Measurements from ENCODE around the gene IFNE.
"Not testable (repeated sequence)": the region's sequence is repeated elsewhere in the genome, so short reads cannot be mapped to it uniquely, and the experiment has no call there.

The IFNE gene

GRCh38 chr9:21481470-21482056, 550 bp downstream of the IFNE start:
- no peak for DNase-seq

DNA sequence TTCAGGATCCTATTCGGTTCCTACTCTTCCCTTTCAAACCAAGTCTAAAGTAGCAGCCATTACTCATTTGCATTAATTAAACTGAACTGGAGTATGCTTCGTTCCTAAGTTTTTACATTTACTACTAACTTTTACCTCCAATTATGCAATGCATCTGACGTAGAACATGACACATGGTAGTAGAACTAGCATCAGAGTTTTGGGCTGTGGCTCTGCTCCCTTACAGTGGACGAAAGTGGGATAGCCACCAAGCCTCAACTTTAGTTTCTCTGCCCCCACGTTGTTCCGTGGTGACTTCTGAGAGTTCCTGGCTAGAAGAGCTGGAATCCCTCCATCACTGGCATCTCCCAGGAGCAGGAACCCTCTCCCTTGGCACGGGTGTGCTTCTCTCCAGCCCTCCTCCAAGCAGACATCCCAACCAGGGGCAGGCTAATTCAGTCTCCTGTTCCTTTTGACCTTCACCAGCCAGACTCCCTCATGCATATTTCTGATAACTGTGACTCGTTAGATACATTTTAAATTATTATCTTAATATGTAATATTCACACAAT, 2.9 kb downstream of the IFNE start:
- no peak for DNase-seq

- DNase-seq: no peak
Measured at GRCh38 chr9:21477466-21477865, 4.6 kb downstream of the IFNE start.

GRCh38 chr9:21473236-21473635, 8.9 kb downstream of the IFNE start:
- DNase-seq: no peak

GRCh38 chr9:21470126-21470525, 12.0 kb downstream of the IFNE start:
- no peak for DNase-seq

- DNase-seq: no peak
Measured at GRCh38 chr9:21465859-21466518, 16.1 kb downstream of the IFNE start.

DNA sequence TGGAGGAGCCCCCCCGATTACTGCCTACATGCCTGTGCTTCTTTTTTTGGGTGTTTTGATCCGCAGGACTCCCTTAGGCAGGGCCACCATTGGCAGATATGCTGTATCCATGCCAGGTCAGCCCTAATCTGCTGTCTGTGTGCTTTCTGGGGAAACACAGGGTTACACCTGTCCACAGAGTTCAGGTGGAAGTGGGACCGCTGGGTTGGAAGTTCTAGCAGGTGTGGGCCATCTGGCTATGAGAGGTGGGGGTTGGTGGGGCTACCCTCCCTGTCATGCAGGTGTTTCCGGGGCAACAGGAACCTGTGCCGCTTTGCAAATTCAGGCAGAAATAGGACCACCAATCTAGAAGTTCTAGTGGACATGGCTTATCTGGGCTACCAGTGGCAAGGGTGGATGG, 17.0 kb downstream of the IFNE start:
- DNase-seq: no peak

DNA sequence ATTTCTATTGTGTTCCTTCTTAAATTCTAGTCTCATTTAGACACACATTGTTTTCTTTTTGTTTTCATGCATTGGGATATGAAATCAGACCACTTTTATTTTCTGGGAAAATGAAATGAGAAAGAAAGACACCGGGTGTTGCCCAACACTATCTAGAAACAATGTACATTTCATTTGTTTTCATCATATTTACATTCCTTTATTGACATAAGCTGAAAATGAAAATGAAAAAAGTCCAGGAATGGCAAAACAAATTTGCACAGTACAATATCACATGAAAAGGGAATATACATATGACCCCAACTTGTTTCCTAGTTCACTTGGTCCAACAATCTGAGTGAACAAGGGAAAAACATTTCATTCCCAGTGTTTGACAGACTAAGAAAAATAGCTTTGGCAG, 20.7 kb downstream of the IFNE start:
- no peak for DNase-seq

- no peak for DNase-seq
Measured at GRCh38 chr9:21455320-21455719, 26.8 kb downstream of the IFNE start.

- DNase-seq: no peak
Measured at GRCh38 chr9:21454149-21454548, 28.0 kb downstream of the IFNE start.

DNA sequence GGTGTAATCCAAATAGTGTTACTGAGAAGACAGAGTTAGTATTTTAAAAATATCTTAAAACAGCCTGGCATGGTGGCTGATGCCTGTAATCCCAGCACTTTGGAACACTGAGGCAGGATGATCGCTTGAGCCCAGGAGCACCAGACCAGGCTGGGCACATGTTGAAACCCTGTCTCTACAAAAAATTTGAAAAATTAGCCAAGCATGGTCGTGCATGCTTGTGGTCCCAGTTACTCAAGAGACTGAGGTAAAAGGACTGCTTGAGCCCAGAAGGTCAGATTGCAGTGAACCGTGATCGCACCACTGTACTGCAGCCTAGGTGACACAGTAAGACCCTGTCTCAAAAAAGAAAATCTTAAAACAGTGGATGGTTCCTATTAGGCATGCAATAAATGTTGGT, 29.4 kb downstream of the IFNE start:
- no peak for DNase-seq

DNA sequence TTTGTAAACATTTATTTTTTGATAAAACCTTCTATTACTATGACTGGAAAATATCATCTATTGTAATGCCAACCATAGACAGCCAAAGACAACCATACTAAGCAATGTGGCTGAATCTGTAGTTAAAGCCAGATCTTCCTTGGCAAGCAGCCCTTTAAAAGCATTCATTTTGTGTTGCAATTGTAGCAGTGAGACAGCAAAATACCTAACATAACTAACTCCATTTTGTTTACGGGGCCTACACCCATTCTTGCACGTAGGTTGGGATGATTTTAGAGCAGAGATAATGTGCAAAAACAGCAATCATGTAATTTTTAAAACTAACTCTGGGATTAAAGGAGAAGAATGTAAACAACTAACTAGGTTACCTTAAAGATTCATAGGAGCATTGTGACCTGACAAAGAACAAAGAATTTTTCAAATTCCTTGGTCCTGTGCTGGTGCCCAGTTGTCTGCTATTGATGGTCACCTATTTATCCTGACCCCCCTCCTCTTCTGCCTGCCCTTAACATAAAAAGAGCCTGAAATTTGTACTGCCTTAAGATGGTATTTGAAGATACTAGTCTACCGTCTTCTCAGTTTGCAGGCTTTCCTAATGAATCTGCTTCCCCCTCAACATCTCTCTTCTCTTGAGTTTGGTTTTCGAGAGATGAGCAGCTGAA, 31.2 kb downstream of the IFNE start:
- no peak for DNase-seq

- not testable (repeated sequence) for DNase-seq
Measured at GRCh38 chr9:21449312-21449711, 32.8 kb downstream of the IFNE start.

GRCh38 chr9:21443849-21444625, 38.1 kb downstream of the IFNE start:
- DNase-seq: no peak

GRCh38 chr9:21440139-21440538, 42.0 kb downstream of the IFNE start, which contains the start of gene IFNA1:
IFNA1 (plus strand) TSS chr9:21440439; CDS start chr9:21440508, 69 bp downstream.
- no peak for DNase-seq

DNA sequence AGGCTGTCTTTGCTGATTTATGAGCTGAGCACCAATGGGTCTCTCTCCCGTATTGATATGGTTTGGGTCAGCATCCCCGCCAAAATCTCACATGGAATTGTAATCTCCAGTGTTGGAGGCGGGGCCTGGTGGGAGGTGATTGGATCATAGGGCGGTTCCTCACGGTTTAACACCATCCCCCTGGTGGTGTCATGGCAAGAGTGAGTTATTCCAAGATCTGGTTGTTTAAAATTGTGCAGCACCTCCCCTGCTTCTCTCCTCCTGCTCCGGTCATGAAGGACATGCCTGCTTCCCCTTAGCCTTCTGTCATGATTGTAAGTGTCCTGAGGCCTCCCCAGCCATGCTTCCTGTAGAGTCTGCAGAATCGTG, 47.1 kb downstream of the IFNE start:
- not testable (repeated sequence) for DNase-seq

GRCh38 chr9:21434202-21435014, 47.7 kb downstream of the IFNE start:
- DNase-seq: no peak

- no peak for DNase-seq
Measured at GRCh38 chr9:21432672-21433425, 49.3 kb downstream of the IFNE start.

Data from activated effector memory CD4-positive, alpha-beta T cell treated with anti-CD3 and anti-CD28 coated beads, Interleukin-2, amount 50 U/mL, for 16 hours (primary cell).